GM18861 (cell line): Measurements from ENCODE around the gene FBXW5.

Experiments used
- ATAC-seq: cut with Tn5 transposase; IDR thresholded peaks from one replicate; pipeline ENCODE4 v1.9.1; 2021; ENCODE audit not compliant: unreplicated experiment

FBXW5 gene

GRCh38 chr9:136949817-136950655, 5.5 kb upstream of the FBXW5 start:
- peak; percentile 71 for ATAC-seq

GRCh38 chr9:136949239-136949816, 4.8 kb upstream of the FBXW5 start:
- ATAC-seq = no peak

DNA sequence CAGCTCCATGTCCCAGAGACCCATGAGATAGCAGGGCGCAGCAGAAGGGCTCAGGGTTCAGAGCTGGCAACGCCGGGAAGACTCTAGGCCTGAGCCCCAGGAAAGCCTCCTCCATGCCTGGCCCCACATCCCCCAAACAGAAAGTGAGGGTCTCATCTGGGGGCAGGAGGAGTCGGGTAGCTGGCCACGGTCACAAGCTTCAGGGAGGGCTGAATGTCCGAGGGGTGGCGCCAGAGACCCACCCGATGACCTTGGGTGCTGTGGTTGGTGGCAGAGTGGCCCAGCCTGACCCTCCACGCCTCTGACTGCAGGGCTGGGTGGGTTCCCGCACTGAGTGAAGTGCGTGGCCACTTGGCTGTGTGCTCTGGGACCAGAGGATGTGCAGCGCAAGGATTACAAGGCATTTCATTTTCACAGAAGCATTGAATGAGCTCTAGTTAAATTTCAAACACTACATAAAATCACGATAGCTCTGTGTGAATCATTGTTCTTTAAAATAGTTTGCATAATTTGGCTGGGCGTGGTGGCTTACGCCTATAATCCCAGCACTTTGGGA, 3.5 kb upstream of the FBXW5 start:
- ATAC-seq = no peak

DNA sequence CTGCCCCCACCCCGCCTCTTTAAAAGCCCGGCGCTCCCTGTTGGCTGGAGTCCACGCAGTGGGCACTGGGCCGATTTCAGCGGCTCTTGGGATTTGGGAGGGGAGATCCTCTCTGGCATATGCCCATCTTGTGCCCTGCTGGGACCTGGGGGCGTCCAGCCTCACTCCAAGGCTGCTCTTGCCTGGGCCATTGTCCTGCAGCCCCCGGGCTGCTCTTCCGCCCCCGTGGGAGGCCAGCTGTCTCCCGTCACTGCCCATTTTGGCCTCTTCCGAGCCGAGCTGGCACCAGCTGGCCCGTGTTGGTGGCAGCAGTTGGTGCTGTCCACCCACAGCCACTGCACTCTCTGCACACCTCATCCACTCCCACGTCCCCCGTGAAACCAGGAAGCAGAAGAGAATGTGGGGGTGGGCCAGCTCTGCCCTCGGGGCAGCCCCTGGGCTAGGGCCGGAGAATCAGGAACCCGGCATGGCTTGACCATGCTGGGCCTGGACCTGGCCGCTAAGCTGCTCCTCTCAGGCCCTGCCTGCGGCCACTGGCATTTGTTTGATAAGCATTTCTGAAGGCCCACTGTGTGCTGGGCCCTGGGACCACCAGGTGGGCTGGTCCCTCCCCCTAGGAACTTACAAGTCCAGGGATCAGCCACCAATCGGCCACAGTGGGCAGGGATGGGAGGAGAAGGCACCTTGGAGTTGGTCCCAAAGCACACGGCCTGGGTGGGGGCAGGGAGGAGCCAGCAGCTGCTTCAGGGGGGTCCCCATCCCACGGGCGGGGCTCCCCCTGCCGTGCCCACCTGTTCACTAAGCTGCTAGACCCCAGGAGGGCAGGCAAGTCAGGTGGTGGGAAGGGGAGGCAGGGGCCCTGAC, 2.7 kb upstream of the FBXW5 start:
- no peak for ATAC-seq

- ATAC-seq = no peak
Measured at GRCh38 chr9:136946228-136947027, 1.9 kb upstream of the FBXW5 start.

DNA sequence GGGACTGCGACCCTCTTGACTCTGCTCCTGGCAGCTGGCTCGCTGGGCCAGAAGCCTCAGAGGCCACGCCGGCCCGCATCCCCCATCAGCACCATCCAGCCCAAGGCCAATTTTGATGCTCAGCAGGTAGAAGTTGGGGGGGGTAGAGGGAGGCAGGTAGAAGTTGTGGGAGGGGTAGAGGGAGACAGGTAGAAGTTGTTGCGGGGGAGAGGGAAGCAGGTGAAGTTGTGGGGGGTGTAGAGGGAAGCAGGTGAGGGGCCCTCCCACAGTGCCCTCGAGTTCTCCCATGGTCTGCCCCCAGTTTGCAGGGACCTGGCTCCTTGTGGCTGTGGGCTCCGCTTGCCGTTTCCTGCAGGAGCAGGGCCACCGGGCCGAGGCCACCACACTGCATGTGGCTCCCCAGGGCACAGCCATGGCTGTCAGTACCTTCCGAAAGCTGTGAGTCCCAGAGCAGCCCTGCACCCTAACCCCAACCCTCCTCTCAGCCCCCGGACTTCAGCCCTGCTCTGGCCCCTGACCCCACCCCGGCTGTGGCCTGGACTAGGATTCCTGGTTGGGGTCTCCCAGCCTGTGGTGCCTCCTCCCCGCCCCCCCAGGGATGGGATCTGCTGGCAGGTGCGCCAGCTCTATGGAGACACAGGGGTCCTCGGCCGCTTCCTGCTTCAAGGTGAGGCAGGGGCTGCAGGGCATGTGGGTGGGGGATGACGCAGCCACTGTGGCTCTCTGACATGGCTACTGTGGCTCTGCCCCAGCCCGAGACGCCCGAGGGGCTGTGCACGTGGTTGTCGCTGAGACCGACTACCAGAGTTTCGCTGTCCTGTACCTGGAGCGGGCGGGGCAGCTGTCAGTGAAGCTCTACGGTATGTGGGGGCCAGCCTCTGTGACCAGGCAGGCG, 1.0 kb upstream of the FBXW5 start:
- no peak for ATAC-seq

DNA sequence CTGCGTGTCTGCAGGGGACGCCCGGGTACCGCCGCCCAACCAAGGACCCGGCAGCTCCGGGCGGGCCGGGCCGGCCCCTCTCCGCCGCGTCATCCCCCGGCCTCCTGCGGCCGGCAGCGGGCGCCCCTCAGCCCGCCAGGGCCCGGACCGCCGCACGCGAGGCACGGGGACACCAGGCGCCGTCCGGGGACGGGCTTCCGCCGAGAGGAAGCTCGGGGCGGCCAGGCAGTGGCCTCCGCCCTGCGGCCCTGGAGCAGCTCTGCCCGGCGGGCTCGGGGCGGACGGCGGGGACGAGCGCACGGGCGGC, 373 bp downstream of the FBXW5 start:
- peak; percentile 33 for ATAC-seq

- no peak for ATAC-seq
Measured at GRCh38 chr9:136943291-136944211, 987 bp downstream of the FBXW5 start.

DNA sequence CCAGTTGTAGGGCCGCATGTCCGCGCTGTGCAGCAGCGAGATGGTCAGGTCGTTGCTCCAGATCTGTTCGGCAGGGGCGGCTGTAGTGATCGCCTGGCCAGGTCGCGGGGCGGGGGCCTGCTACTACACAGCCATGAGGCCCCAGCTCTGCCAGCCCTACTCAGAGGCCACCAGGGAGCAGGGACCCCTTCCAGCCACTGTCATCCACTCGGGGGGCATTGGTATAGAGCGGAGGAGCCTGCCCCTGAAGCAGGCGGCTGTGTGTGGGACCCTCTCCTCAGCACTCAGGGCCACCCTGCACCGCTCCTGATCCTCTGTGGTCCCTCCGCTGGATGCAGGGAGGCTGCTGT, 1.7 kb downstream of the FBXW5 start:
- ATAC-seq = no peak

DNA sequence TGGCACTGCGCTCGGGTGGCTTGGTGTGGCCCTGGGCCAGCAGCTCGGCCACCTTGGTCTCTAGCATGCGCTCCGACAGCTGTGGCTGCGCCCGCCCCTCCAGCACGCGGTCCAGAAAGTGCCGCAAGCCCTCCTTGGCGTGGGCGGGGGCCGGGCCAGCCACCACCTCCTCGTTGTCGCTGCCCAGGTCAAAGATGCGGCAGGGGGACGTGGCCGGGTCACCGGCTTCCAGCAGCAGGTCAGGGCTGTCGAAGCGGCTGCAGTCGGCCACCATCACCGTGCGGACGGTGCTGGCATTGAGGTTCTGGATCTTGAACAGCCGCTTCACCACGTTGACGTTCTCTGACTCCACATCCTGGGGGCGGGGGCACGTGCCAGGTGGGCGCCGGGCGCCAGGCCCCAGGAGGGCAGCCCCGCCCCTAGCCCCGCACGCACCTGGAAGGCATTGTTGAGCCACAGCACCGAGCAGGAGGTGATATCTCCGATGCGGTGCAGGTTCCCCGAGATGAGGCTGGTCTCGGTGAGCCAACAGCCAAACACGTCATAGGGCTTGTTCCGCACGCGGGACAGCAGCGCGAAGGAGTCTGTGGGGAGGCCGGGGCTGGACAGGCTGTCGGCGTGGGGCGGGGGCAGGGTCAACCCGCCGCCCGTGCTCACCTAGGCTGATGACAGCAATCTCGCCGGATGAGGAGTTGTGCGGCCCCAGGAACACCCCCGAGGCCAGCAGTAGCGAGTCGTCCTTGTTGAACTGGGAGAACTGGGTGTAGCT, 2.2 kb downstream of the FBXW5 start:
- no peak for ATAC-seq

DNA sequence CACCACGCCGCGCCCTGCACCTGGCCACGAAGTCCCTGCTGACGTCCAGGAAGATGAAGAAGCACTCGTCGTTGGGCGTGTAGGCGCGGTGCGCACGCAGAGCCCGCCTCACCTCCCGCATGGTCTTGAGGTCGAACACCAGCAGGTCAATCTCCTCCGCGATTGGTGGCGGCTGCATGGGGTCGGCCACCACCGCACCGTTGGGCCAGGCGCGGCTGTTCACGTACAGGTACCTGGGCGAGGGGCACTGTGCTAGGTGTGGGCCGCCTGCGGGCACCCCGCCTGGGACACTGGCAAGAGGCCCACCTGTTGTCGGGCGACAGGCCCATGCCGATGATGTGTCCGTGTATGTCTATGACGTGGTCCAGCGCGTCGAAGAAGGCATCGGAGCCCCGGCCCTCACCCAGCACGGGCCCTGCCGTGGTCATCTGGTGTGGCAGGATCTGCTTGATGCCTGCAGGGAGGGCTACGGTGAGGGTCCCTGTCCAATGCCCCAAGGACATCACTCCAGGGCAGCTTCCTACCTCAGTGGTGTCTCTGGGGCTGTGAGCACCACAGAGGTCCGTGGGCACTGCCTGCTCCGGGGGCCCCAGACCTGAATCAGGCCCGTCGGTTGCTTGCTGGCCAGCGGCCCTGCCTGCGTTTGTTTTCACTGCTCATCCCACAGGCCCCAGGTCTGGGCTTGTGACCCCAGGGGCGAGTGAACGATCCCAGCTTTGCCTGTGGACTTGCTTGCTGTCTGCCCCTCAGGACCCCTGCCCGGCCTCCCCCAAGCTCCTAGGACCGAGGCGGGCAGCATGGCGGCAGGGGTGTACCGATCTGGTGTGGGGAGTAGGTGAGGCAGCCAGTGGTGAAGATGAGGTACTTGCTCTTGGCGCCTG, 3.1 kb downstream of the FBXW5 start:
- ATAC-seq = no peak

DNA sequence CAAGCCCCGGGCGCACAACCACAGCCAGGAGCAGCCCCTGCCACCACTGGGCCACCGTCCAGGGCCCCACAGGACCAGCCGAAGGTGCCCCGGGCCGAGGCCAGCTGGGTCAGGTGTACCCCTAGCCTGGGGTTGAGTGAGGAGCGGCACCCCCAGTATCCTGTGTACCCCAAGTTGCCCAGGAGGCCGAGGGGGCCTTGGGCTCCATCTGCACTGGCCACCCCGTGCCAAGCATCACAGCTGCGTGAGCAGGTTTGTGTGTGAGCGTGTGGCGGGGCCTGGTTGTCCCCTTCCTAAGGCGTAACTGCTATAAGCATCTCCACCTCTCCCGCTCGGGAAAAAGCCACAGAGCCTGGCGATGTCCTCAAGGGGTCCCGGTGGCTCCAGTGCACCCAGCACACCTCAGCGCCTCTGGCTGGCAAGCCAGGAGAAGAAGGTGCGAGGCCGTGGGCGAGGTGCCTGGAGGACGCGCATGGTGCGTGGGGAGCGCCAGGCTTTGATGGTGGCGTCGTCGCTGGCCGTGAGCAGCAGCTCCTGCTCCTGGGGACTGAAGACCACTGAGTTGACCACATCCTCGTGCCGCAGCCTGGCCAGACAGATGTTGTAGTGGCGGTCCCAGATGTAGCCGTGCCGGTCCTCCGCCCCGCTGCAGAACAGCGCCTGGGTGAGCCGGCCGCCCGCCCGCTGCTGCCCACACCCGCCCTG, 3.9 kb downstream of the FBXW5 start:
- no peak for ATAC-seq

- no peak for ATAC-seq
Measured at GRCh38 chr9:136939996-136940525, 4.5 kb downstream of the FBXW5 start.

- no peak for ATAC-seq
Measured at GRCh38 chr9:136939431-136939995, 5.0 kb downstream of the FBXW5 start.

- no peak for ATAC-seq
Measured at GRCh38 chr9:136937186-136938001, 7.1 kb downstream of the FBXW5 start.
